Glutamatergic neuron (in vitro differentiated cells): Measurements from ENCODE around the gene B4GALT4. TPM values are rescaled to one million over a fixed set of nuclear protein-coding genes. Genes with fewer than 3 reads are reported as not detected.
"Not testable (repeated sequence)": the region's sequence is repeated elsewhere in the genome, so short reads cannot be mapped to it uniquely, and the experiment has no call there.

ENCODE experiments used
- DNase-seq: peaks from one replicate; pipeline ENCODE4 v3.0.0; 2022
- H3K27ac Mint-ChIP-seq: one replicate; pipeline ENCODE4 v1.8.0; 2020; ENCODE audit warnings: mild to moderate bottlenecking, mixed read lengths, inconsistent platforms; ENCODE audit not compliant: unreplicated experiment
- H3K27me3 Mint-ChIP-seq: one replicate; pipeline ENCODE4 v1.8.0; 2020; ENCODE audit warnings: mild to moderate bottlenecking, moderate library complexity, mixed read lengths, inconsistent platforms; ENCODE audit not compliant: unreplicated experiment
- H3K36me3 Mint-ChIP-seq: one replicate; pipeline ENCODE4 v1.8.0; 2020; ENCODE audit warnings: mild to moderate bottlenecking, mixed read lengths, inconsistent platforms; ENCODE audit not compliant: unreplicated experiment
- H3K4me1 Mint-ChIP-seq: one replicate; pipeline ENCODE4 v1.8.0; 2020; ENCODE audit warnings: mild to moderate bottlenecking, low read depth, mixed read lengths, inconsistent platforms; ENCODE audit not compliant: unreplicated experiment
- H3K4me3 Mint-ChIP-seq: one replicate; pipeline ENCODE4 v1.8.0; 2020; ENCODE audit warnings: mild to moderate bottlenecking, mixed read lengths, inconsistent platforms; ENCODE audit not compliant: unreplicated experiment
- H3K9me3 Mint-ChIP-seq: one replicate; pipeline ENCODE4 v1.8.0; 2020; ENCODE audit warnings: mild to moderate bottlenecking, moderate library complexity, mixed read lengths, inconsistent platforms; ENCODE audit not compliant: unreplicated experiment
- CTCF ChIP-seq: fragments of 200-600 bp; sonication (generic); IDR thresholded peaks from one replicate; pipeline ENCODE4 v1.5.0; 2021; ENCODE audit not compliant: partially characterized antibody, unreplicated experiment
- total RNA-seq: library from RNA; stranded (reverse); fragmentation: NEBNext Ultra II Directional; extraction: Animal tissue kit (Norgen Biotek cat#: 25700); gene quantifications from one replicate; pipeline ENCODE4 v1.2.1, GENCODE V29; 2021; ENCODE audit not compliant: unreplicated experiment

Gene B4GALT4
- total RNA-seq, 1 donor from 2014 or later: 24.3 TPM

- DNase-seq: no peak
- Mint-ChIP-seq H3K27ac (peak overlapping the region; percentile 26), H3K4me3 (no peak overlapping the region), H3K36me3 (peaks cover 16% of the 10 kb centered on the region), H3K27me3 (peaks cover 2% of the 10 kb centered on the region), H3K9me3 (peaks cover 2% of the 10 kb centered on the region), H3K4me1 (peaks cover 6% of the 10 kb centered on the region)
- no peak for TF ChIP-seq CTCF
Observed at GRCh38 chr3:119279101-119279554, 38.5 kb upstream of the B4GALT4 start.

- peaks cover 2% of the 10 kb centered on the region for H3K27me3 Mint-ChIP-seq
- H3K4me1 Mint-ChIP-seq: peaks cover 6% of the 10 kb centered on the region
- H3K27ac Mint-ChIP-seq: no peak overlapping the region
- no peak for DNase-seq
- peaks cover 3% of the 10 kb centered on the region for H3K9me3 Mint-ChIP-seq
- no peak for TF ChIP-seq CTCF
- H3K36me3 Mint-ChIP-seq: peaks cover 3% of the 10 kb centered on the region
- H3K4me3 Mint-ChIP-seq: no peak overlapping the region
Observed at GRCh38 chr3:119276680-119277079, 36.0 kb upstream of the B4GALT4 start.

GRCh38 chr3:119270212-119270611, 29.5 kb upstream of the B4GALT4 start:
- not testable (repeated sequence) for H3K9me3 Mint-ChIP-seq, H3K27me3 Mint-ChIP-seq, DNase-seq, H3K4me3 Mint-ChIP-seq, H3K27ac Mint-ChIP-seq, H3K36me3 Mint-ChIP-seq, H3K4me1 Mint-ChIP-seq

GRCh38 chr3:119261055-119261454, 20.4 kb upstream of the B4GALT4 start:
- no peaks in the 10 kb centered on the region for H3K9me3 Mint-ChIP-seq
- no peaks in the 10 kb centered on the region for H3K36me3 Mint-ChIP-seq
- no peaks in the 10 kb centered on the region for H3K4me1 Mint-ChIP-seq
- no peak for TF ChIP-seq CTCF
- H3K27me3 Mint-ChIP-seq: no peaks in the 10 kb centered on the region
- no peak overlapping the region for H3K4me3 Mint-ChIP-seq
- no peak overlapping the region for H3K27ac Mint-ChIP-seq
- no peak for DNase-seq

GRCh38 chr3:119259821-119260220, 19.1 kb upstream of the B4GALT4 start:
- no peak for DNase-seq
- H3K4me3 Mint-ChIP-seq: no peak overlapping the region
- no peak overlapping the region for H3K27ac Mint-ChIP-seq
- no peaks in the 10 kb centered on the region for H3K4me1 Mint-ChIP-seq
- no peak for TF ChIP-seq CTCF
- H3K27me3 Mint-ChIP-seq: no peaks in the 10 kb centered on the region
- no peaks in the 10 kb centered on the region for H3K36me3 Mint-ChIP-seq
- no peaks in the 10 kb centered on the region for H3K9me3 Mint-ChIP-seq

- no peak for TF ChIP-seq CTCF
- no peaks in the 10 kb centered on the region for H3K9me3 Mint-ChIP-seq
- H3K36me3 Mint-ChIP-seq: no peaks in the 10 kb centered on the region
- no peak overlapping the region for H3K4me3 Mint-ChIP-seq
- H3K27me3 Mint-ChIP-seq: no peaks in the 10 kb centered on the region
- no peak for DNase-seq
- no peaks in the 10 kb centered on the region for H3K4me1 Mint-ChIP-seq
- H3K27ac Mint-ChIP-seq: no peak overlapping the region
Observed at GRCh38 chr3:119258915-119259314, 18.2 kb upstream of the B4GALT4 start.
